Activated B cell treated with CpG ODN at 0.5 μM for 24 hours (primary cell): Measurements from ENCODE around the gene PGF. TPM values are rescaled to one million over a fixed set of nuclear protein-coding genes. Genes with fewer than 3 reads are reported as not detected.
A peak's percentile ranks its signal among the peaks of the same experiment; 100 is the strongest.

ENCODE experiments used
- ATAC-seq: fragments of 200-7000 bp; cut with Tn5 transposase; one replicate; pipeline ENCODE4 v1.10.0; 2021; ENCODE audit warnings: low read depth, mild to moderate bottlenecking, moderate library complexity
- CTCF ChIA-PET: fragments of 350-600 bp; sonication (Branson Sonifier 250); formaldehyde crosslinking; loops from one replicate; lab custom pipeline; 2021; ENCODE audit warnings: antibody characterized with exemption; lab: Charles Lee
- POLR2A ChIA-PET: fragments of 350-600 bp; sonication (Branson Sonifier 250); formaldehyde crosslinking; loops from one replicate; lab custom pipeline; 2021; ENCODE audit warnings: antibody characterized with exemption; lab: Charles Lee
- DNase-seq: peaks from one replicate; pipeline ENCODE4 v3.0.0; 2022
- H3K27ac Mint-ChIP-seq: one replicate; pipeline ENCODE4 v1.8.0; 2020; ENCODE audit warnings: mixed read lengths
- H3K27me3 Mint-ChIP-seq: one replicate; pipeline ENCODE4 v1.8.0; 2021; ENCODE audit warnings: mixed read lengths
- H3K36me3 Mint-ChIP-seq: one replicate; pipeline ENCODE4 v1.8.0; 2021; ENCODE audit warnings: low read depth, mixed read lengths
- H3K4me1 Mint-ChIP-seq: one replicate; pipeline ENCODE4 v1.8.0; 2021; ENCODE audit warnings: mixed read lengths
- H3K4me3 Mint-ChIP-seq: one replicate; pipeline ENCODE4 v1.8.0; 2020; ENCODE audit warnings: mild to moderate bottlenecking, mixed read lengths
- H3K9me3 Mint-ChIP-seq: one replicate; pipeline ENCODE4 v1.8.0; 2020; ENCODE audit warnings: mixed read lengths
- intact Hi-C: fragments of 100-400 bp; cut with micrococcal nuclease; formaldehyde crosslinking; loops from one replicate; pipeline ENCODE4 v1.15.1; 2024
- total RNA-seq: library from RNA; stranded (reverse); gene quantifications from 2 replicates; pipeline ENCODE4 v1.2.3, GENCODE V29; 2022
- TF ChIP-seq, protein P1 (sequence below): fragments of 200-600 bp; IDR thresholded peaks from one replicate; pipeline ENCODE4 v1.8.0; 2022; ENCODE audit warnings: antibody characterized with exemption, mild to moderate bottlenecking

The PGF gene
- total RNA-seq, 1 donor from 2014 or later, result not detected

DNA sequence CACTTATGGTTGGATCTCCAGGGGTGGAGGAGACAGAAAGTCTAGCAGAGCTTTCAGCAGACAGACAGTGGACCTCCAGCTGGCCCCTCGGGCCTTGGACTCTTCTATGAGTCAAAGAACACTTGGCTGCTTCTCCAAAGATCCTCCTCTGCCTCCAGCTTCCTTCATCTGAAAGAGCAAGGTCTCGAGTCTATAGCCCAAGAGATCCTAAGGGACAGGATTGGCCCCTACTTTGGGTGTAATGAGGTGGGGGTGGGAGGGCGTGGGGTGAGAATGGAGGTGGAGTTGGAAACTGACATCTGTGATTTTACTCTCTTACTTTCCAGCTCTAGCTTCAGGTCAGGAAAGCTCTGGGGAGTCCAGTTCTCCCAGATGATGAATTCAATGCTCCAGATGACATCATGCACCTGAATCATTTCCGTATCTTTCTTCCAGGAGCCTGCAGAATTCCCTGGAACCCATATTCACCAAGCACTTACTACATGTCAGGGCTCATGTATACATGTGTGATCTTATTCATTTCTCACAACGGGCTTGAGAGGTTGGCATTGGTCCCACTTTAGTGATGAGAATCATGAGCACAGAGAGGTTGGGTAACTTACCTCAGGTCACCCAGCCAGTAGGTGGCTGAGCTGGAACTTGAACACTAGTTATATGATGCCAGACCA is 10.2 kb upstream of the PGF start:
- TF ChIP-seq, protein P1, sequence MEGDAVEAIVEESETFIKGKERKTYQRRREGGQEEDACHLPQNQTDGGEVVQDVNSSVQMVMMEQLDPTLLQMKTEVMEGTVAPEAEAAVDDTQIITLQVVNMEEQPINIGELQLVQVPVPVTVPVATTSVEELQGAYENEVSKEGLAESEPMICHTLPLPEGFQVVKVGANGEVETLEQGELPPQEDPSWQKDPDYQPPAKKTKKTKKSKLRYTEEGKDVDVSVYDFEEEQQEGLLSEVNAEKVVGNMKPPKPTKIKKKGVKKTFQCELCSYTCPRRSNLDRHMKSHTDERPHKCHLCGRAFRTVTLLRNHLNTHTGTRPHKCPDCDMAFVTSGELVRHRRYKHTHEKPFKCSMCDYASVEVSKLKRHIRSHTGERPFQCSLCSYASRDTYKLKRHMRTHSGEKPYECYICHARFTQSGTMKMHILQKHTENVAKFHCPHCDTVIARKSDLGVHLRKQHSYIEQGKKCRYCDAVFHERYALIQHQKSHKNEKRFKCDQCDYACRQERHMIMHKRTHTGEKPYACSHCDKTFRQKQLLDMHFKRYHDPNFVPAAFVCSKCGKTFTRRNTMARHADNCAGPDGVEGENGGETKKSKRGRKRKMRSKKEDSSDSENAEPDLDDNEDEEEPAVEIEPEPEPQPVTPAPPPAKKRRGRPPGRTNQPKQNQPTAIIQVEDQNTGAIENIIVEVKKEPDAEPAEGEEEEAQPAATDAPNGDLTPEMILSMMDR, result no peak
- Mint-ChIP-seq H3K9me3 (no peaks in the 10 kb centered on the region), H3K36me3 (no peaks in the 10 kb centered on the region), H3K4me3 (no peak overlapping the region), H3K27me3 (no peaks in the 10 kb centered on the region), H3K27ac (peak overlapping the region; percentile 30), H3K4me1 (peaks cover 20% of the 10 kb centered on the region)
- ATAC-seq (no peak), DNase-seq (no peak)
- intact Hi-C loops, result no loop called here
- ChIA-PET CTCF (no interaction called here), POLR2A (no interaction called here)

DNA sequence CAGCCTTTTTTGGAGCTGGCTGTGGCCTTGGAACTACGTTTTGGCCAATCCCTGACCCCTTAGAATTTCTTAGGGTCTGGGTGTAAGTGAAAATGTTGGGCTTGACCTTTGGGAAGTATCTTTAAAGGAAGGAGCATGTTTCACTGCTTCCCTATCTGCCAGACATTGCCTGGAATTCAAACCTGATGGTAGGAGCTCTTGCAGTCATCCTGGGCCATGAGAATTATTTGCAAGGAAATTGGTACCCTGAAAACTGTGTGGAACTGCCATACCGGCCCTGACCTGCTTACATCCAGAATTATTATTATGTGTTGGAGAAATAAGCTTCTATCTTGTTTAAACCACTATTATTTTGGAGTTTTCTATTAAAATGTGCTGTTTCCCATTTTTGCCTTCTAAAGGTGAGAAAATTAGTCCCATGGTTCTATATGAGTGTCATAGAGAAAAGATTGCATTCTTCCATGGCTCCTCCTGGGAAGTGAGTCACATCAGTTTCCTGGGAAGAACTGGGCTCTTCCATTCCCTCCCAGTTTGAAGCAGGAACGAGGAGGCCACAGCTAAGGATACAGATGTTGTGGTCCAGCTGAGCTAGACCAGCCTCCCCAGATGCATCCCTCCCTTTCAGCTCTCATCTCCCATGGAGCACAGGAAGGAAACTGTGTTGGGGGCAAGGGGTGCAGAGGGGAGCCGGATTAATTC is 9.5 kb upstream of the PGF start:
- CTCF ChIA-PET, result no interaction called here
- DNase-seq (no peak), ATAC-seq (no peak)
- Mint-ChIP-seq H3K27me3 (no peaks in the 10 kb centered on the region), H3K36me3 (no peaks in the 10 kb centered on the region), H3K27ac (no peak overlapping the region), H3K4me3 (no peak overlapping the region), H3K9me3 (no peaks in the 10 kb centered on the region), H3K4me1 (peaks cover 20% of the 10 kb centered on the region)
- TF ChIP-seq, protein P1, result no peak
- intact Hi-C loops, result loop anchor here (5.0 kb wide), 1 partner anchor 37 kb away; the partner anchor contains the start of gene EIF2B2
- POLR2A ChIA-PET, result interaction anchor here (0.6 kb wide), 1 partner anchor 97 kb away, joined by 4 read pairs; no protein-coding TSS in a partner anchor

DNA sequence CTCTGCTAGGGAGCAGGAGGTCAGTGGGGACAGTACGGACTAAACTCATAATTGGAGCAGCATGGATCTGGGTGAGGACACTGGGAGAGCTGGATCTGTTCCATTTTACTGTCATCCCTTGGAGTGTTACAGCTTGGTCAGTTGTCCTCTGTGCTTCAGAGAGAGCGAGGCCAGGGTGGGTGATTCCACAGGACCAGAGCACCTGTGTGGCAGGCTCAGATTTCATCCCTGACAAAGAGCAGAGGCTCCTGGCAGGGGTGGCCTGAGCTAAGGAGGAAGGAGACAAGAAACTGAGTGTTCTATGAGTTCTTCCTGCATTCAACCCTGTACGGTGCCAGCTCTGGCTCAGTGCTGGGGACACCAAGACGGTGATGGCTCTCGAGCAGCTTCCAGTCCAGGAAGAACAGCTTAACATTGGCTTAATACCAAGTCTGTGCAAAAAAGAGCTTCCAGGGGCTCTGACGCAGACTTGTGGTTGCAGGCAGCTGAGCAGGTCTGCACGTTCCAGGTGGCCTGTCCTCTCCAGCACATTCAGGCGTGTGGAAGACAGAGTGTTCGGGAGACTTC is 8.4 kb upstream of the PGF start:
- CTCF ChIA-PET, result no interaction called here
- no peak for ATAC-seq
- no peaks in the 10 kb centered on the region for H3K9me3 Mint-ChIP-seq
- H3K4me3 Mint-ChIP-seq, result no peak overlapping the region
- no peak for DNase-seq
- POLR2A ChIA-PET, result no interaction called here
- no peaks in the 10 kb centered on the region for H3K36me3 Mint-ChIP-seq
- TF ChIP-seq, protein P1, result no peak
- intact Hi-C loops, result loop anchor here (1.0 to 5.0 kb wide), 3 partner anchors 8 to 39 kb away; partner anchors contain the start of genes EIF2B2 and PGF
- no peak overlapping the region for H3K27ac Mint-ChIP-seq
- peaks cover 20% of the 10 kb centered on the region for H3K4me1 Mint-ChIP-seq
- H3K27me3 Mint-ChIP-seq, result no peaks in the 10 kb centered on the region

DNA sequence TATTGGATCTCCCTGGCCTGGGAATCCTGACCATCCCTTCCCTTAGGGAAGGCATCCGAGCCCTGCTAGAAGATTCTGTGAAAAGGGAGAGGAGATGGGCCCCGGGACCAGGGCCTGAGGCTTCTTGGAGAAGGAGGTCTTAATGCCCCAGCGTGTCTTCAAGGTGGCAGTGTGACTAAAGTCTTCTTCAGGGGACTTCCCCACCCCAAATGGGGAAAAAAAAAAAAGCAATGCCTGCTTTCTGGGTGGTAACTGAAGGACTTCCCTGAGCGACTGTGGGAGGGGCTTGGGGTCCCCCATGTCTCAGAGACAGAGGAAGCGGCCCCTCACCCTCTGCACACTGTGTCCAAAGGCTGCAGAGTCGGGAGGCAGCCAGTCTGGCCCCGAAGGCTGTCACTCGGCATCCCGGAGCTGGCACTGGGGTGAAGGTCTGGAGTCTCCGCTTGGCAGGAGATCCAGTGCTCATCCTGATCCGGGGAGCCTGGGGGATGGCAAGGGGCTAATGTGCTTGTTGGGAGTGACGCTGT is 7.8 kb upstream of the PGF start:
- H3K36me3 Mint-ChIP-seq, result no peaks in the 10 kb centered on the region
- H3K27me3 Mint-ChIP-seq, result no peaks in the 10 kb centered on the region
- H3K27ac Mint-ChIP-seq, result peak overlapping the region; percentile 68
- H3K4me3 Mint-ChIP-seq, result no peak overlapping the region
- intact Hi-C loops, result loop anchor here (1.0 to 5.0 kb wide), 3 partner anchors 8 to 39 kb away; partner anchors contain the start of genes EIF2B2 and PGF
- no peaks in the 10 kb centered on the region for H3K9me3 Mint-ChIP-seq
- no peak for DNase-seq
- H3K4me1 Mint-ChIP-seq, result peaks cover 20% of the 10 kb centered on the region
- TF ChIP-seq, protein P1, result no peak
- ChIA-PET POLR2A (no interaction called here), CTCF (no interaction called here)
- ATAC-seq, result peak; percentile 51
